ENCODE measurements around the gene OR1I1. TPM values are rescaled to one million over a fixed set of nuclear protein-coding genes. Genes with fewer than 3 reads are reported as not detected.
A peak's percentile ranks its signal among the peaks of the same experiment; 100 is the strongest.

Gene OR1I1
- total RNA-seq, 2 donors from 2014 or later: not detected

GRCh38 chr19:15104411-15104810 lies 22.4 kb downstream of the OR1I1 start:
- H3K27ac Mint-ChIP-seq: no peak overlapping the region
- no peak overlapping the region for H3K4me3 Mint-ChIP-seq

GRCh38 chr19:15105044-15105443 lies 23.0 kb downstream of the OR1I1 start:
- Mint-ChIP-seq H3K9me3 (peaks cover 14 to 16% of the 10 kb centered on the region in 2 donors), H3K27me3 (ENCODE audit: low read depth) (peaks cover 21% of the 10 kb centered on the region), H3K36me3 (ENCODE audit: insufficient read depth in 2 of 2) (peaks cover 13 to 18% of the 10 kb centered on the region in 2 donors), H3K4me1 (ENCODE audit: low read depth) (peaks cover 12% of the 10 kb centered on the region), H3K4me3 (no peak overlapping the region), H3K27ac (no peak overlapping the region)
- DNase-seq (no peak), ATAC-seq (replicated peaks in 1 of 2) (no peak)

More at GRCh38 chr19:15104411-15104810, 22.4 kb downstream of the OR1I1 start:
- ATAC-seq (replicated peaks in 1 of 2) (no peak), DNase-seq (no peak)
- peaks cover 21% of the 10 kb centered on the region for H3K27me3 Mint-ChIP-seq (ENCODE audit: low read depth)
- peaks cover 12% of the 10 kb centered on the region for H3K4me1 Mint-ChIP-seq (ENCODE audit: low read depth)
- H3K9me3 Mint-ChIP-seq: peaks cover 14 to 16% of the 10 kb centered on the region in 2 donors
- peaks cover 13 to 18% of the 10 kb centered on the region in 2 donors for H3K36me3 Mint-ChIP-seq (ENCODE audit: insufficient read depth in 2 of 2)

DNA sequence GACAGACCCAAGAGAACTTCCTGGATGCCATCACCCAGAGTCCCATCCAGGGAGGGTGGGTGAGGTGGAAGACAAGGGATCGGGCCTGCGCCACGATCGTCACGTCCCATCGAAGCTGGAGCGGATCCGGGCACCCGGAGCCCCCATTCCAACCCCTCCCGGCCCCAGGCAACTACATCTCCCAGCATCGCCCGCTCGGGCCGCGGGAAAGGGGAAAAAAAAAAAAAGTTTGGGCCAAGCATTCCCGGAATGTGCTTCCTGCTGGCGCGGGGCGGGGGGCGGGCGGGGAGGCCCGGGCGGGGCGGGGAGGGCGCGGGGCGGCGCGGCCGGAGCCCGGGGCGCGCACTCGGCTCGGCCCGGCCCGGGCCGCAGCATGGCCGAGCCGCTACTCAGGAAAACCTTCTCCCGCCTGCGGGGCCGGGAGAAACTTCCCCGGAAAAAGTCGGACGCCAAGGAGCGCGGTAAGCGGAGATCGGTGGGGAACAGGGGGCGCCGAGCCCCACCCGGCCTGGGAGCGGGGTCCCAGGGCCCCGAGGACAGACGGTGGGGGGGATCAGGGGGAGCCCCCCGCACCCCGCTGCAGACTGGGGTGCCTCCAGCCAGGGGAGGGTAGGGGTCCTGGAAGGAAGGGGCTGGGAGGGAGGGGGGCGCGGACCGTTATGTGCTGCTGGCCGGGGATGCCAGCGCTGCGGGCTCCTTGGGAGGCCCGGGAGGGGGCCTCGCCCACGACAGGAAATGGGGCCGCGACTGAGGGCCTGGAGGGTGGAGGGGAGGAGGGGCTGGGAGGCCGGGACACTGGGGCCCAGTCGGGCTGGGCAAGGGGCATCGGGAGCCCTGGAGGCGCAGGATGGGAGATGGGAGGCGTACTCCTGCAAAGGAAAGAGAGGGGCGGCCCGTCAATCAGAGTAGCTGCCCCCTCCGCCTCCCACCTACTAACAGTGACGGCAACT lies 25.3 kb downstream of the OR1I1 start, which contains the start of gene SYDE1:
TSS of gene SYDE1 (plus strand) at position 341 of the 950 bp plus-strand sequence. CDS start at position 374, 33 bp downstream.
- Mint-ChIP-seq H3K9me3 (peaks cover 12 to 16% of the 10 kb centered on the region in 2 donors), H3K36me3 (ENCODE audit: insufficient read depth in 2 of 2) (peaks cover 13 to 15% of the 10 kb centered on the region in 2 donors), H3K27ac (no peak within 1 kb of the TSS), H3K4me3 (peak within 1 kb of the TSS; percentile 58 to 80), H3K4me1 (ENCODE audit: low read depth) (peaks cover 12% of the 10 kb centered on the region), H3K27me3 (ENCODE audit: low read depth) (peaks cover 21% of the 10 kb centered on the region)
- DNase-seq: peak; percentile 62 to 65
- ATAC-seq (replicated peaks in 1 of 2): peak; percentile 75 to 83

DNA sequence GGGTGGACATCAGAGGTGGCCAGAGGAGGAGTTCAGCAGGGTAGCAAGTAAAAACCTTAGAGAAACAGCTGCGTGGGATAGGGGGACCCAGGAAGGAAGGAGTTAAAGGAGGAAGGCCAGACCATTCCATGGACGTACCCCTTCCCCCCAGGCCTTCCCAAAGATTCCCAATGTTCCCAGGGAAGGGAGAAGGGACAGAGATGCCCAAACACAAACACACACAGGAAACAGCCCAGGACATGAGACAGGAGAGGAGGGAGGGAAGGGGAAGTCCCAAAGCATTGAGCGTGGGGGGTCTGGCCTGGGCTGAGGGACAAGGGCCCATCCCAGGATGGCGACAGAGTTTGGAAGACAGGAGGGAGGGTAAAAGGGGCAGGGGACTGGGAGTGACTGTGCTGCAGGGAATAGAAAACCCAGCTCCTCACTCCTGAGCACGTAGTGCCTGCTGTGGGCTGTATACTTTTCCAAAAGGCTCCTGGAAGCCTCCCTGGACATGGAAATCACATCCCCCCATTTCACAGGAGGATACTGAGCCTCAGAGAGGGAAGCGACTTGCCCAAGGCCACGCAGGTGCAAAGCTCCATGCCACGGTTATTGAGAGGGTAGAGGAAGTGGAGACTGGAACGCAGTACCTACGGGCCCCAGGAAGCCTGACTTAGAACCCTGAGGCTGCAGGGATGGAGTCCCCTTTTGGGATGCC lies 26.3 kb downstream of the OR1I1 start:
- H3K9me3 Mint-ChIP-seq: peaks cover 12 to 16% of the 10 kb centered on the region in 2 donors
- peaks cover 12% of the 10 kb centered on the region for H3K4me1 Mint-ChIP-seq (ENCODE audit: low read depth)
- H3K36me3 Mint-ChIP-seq (ENCODE audit: insufficient read depth in 2 of 2): peaks cover 13 to 15% of the 10 kb centered on the region in 2 donors
- H3K27ac Mint-ChIP-seq: no peak overlapping the region
- H3K4me3 Mint-ChIP-seq: peak overlapping the region; percentile 37 to 73
- ATAC-seq (replicated peaks in 1 of 2) (no peak), DNase-seq (no peak)
- peaks cover 21% of the 10 kb centered on the region for H3K27me3 Mint-ChIP-seq (ENCODE audit: low read depth)

GRCh38 chr19:15108845-15109767 lies 27.1 kb downstream of the OR1I1 start:
- Mint-ChIP-seq H3K27me3 (ENCODE audit: low read depth) (peaks cover 21% of the 10 kb centered on the region), H3K9me3 (peaks cover 7 to 11% of the 10 kb centered on the region in 2 donors), H3K36me3 (ENCODE audit: insufficient read depth in 2 of 2) (peaks cover 8 to 9% of the 10 kb centered on the region in 2 donors), H3K4me1 (ENCODE audit: low read depth) (peaks cover 12% of the 10 kb centered on the region), H3K4me3 (no peak overlapping the region), H3K27ac (no peak overlapping the region)
- DNase-seq: no peak
- ATAC-seq (replicated peaks in 1 of 2): no peak

- DNase-seq: no peak
- ATAC-seq (replicated peaks in 1 of 2): no peak
- peaks cover 0 to 3% of the 10 kb centered on the region in 2 donors for H3K9me3 Mint-ChIP-seq
- H3K27ac Mint-ChIP-seq: no peak overlapping the region
- H3K4me1 Mint-ChIP-seq (ENCODE audit: low read depth): peaks cover 12% of the 10 kb centered on the region
- H3K36me3 Mint-ChIP-seq (ENCODE audit: insufficient read depth in 2 of 2): peaks cover 3% of the 10 kb centered on the region in 2 donors
- H3K27me3 Mint-ChIP-seq (ENCODE audit: low read depth): peaks cover 21% of the 10 kb centered on the region
- H3K4me3 Mint-ChIP-seq: no peak overlapping the region
Measured at GRCh38 chr19:15109768-15110417, 27.9 kb downstream of the OR1I1 start.

- ATAC-seq (replicated peaks in 1 of 2) (no peak), DNase-seq (no peak)
- Mint-ChIP-seq H3K9me3 (no peaks in the 10 kb centered on the region), H3K27me3 (ENCODE audit: low read depth) (peaks cover 21% of the 10 kb centered on the region), H3K4me1 (ENCODE audit: low read depth) (peaks cover 12% of the 10 kb centered on the region), H3K4me3 (no peak overlapping the region), H3K36me3 (ENCODE audit: insufficient read depth in 2 of 2) (peaks cover 0 to 1% of the 10 kb centered on the region in 2 donors), H3K27ac (no peak overlapping the region)
Measured at GRCh38 chr19:15110418-15110815, 28.4 kb downstream of the OR1I1 start.

DNA sequence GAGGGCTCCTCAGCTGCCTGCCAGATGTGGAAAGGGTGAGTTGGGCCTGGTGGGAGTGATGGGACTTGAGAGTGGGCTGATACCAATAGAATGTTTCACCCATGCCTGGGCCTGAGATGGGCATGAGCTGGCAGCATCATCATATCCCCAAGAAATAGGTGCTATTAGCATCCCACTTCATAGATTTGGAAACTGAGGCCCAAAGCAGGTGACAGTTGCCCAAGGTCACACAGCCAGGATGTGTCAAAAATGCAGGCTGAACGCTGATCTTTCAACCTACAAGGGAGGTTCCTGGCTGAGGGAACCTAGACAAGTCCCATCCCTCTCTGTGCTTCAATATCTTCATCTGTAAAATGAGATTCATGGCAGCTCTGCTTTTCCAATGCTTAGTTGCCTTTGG lies 29.7 kb downstream of the OR1I1 start:
- no peak overlapping the region for H3K4me3 Mint-ChIP-seq
- peaks cover 10% of the 10 kb centered on the region for H3K27me3 Mint-ChIP-seq (ENCODE audit: low read depth)
- peaks cover 0 to 1% of the 10 kb centered on the region in 2 donors for H3K36me3 Mint-ChIP-seq (ENCODE audit: insufficient read depth in 2 of 2)
- H3K27ac Mint-ChIP-seq: no peak overlapping the region
- H3K9me3 Mint-ChIP-seq: no peaks in the 10 kb centered on the region
- H3K4me1 Mint-ChIP-seq (ENCODE audit: low read depth): peaks cover 8% of the 10 kb centered on the region
- ATAC-seq (replicated peaks in 1 of 2) (no peak), DNase-seq (no peak)

- peaks cover 6% of the 10 kb centered on the region for H3K4me1 Mint-ChIP-seq (ENCODE audit: low read depth)
Measured at GRCh38 chr19:15112385-15112784, 30.4 kb downstream of the OR1I1 start.

GRCh38 chr19:15113245-15114152 lies 31.5 kb downstream of the OR1I1 start:
- Mint-ChIP-seq H3K36me3 (ENCODE audit: insufficient read depth in 2 of 2) (peaks cover 0 to 3% of the 10 kb centered on the region in 2 donors), H3K27me3 (ENCODE audit: low read depth) (peaks cover under 1% of the 10 kb centered on the region), H3K9me3 (no peaks in the 10 kb centered on the region), H3K27ac (no peak overlapping the region), H3K4me1 (ENCODE audit: low read depth) (no peaks in the 10 kb centered on the region), H3K4me3 (no peak overlapping the region)
- DNase-seq (no peak), ATAC-seq (replicated peaks in 1 of 2) (no peak)

More at GRCh38 chr19:15112385-15112784, 30.4 kb downstream of the OR1I1 start:
- Mint-ChIP-seq H3K27me3 (ENCODE audit: low read depth) (peaks cover 8% of the 10 kb centered on the region), H3K9me3 (no peaks in the 10 kb centered on the region), H3K36me3 (ENCODE audit: insufficient read depth in 2 of 2) (peaks cover 0 to 1% of the 10 kb centered on the region in 2 donors), H3K27ac (no peak overlapping the region), H3K4me3 (no peak overlapping the region)
- DNase-seq (no peak), ATAC-seq (replicated peaks in 1 of 2) (no peak)

GRCh38 chr19:15114153-15114540 lies 32.1 kb downstream of the OR1I1 start:
- ATAC-seq (replicated peaks in 1 of 2) (no peak), DNase-seq (no peak)
- Mint-ChIP-seq H3K4me1 (ENCODE audit: low read depth) (no peaks in the 10 kb centered on the region), H3K27me3 (ENCODE audit: low read depth) (no peaks in the 10 kb centered on the region), H3K36me3 (ENCODE audit: insufficient read depth in 2 of 2) (peaks cover 1 to 8% of the 10 kb centered on the region in 2 donors), H3K9me3 (no peaks in the 10 kb centered on the region), H3K27ac (no peak overlapping the region), H3K4me3 (no peak overlapping the region)
